Uterus (tissue), 4 donors: ENCODE measurements around the gene BDNF. TPM values are rescaled to one million over a fixed set of nuclear protein-coding genes. Genes with fewer than 3 reads are reported as not detected.
A peak's percentile ranks its signal among the peaks of the same experiment; 100 is the strongest.

Source experiments
- DNase-seq, 2 donors: peaks; one replicate each; pipeline ENCODE4 v3.0.0-alpha.2; 2019 to 2020
- H3K27ac ChIP-seq, 2 donors: fragments of 200-600 bp; sonication (generic); 1 replicate in 1 of 2; 2 replicates in 1 of 2; pipeline ENCODE4 v1.5.1; 2016 to 2018
- H3K27me3 ChIP-seq, 2 donors: fragments of 200-600 bp; sonication (generic); one replicate each; pipeline ENCODE4 v1.5.1; 2018 to 2019; ENCODE audit warnings: control low read depth in 1 of 2
- H3K36me3 ChIP-seq, 2 donors: fragments of 200-600 bp; sonication (generic); one replicate each; pipeline ENCODE4 v1.5.1; 2019; ENCODE audit warnings: control low read depth in 1 of 2
- H3K4me1 ChIP-seq, 2 donors: fragments of 200-600 bp; sonication (generic); one replicate each; pipeline ENCODE4 v1.5.1; 2018 to 2019; ENCODE audit warnings: control low read depth in 1 of 2
- H3K4me3 ChIP-seq, 2 donors: fragments of 200-600 bp; sonication (generic); 1 replicate in 1 of 2; 2 replicates in 1 of 2; pipeline ENCODE4 v1.5.1; 2018 to 2019; ENCODE audit warnings: mild to moderate bottlenecking in 1 of 2
- H3K9me3 ChIP-seq, 2 donors: fragments of 200-600 bp; sonication (generic); one replicate each; pipeline ENCODE4 v1.5.1; 2019; ENCODE audit warnings: control low read depth in 1 of 2
- POLR2A ChIP-seq, 2 donors: fragments of 450-650 bp; IDR thresholded peaks; one replicate each; pipeline ENCODE4 v1.6.1; 2016; ENCODE audit warnings: antibody characterized with exemption in 2 of 2, mild to moderate bottlenecking in 1 of 2, moderate library complexity in 1 of 2
- intact Hi-C: fragments of 100-400 bp; cut with DNase I; formaldehyde crosslinking; loops from one replicate; pipeline ENCODE4 v1.15.1; 2023; ENCODE audit warnings: low total_unique reads
- total RNA-seq, 4 donors: library from RNA; depleted of rRNA in 3 of 4; stranded (reverse); fragments of >200 nt in 3 of 4; gene quantifications; one replicate each; pipeline versions ENCODE4 v1.1.0 to v1.2.4, GENCODE V29; 2014 to 2023
- TF ChIP-seq, protein P1 (sequence below), 4 experiments: fragments of 200-600 bp in 2 of 4; fragments of 450-650 bp in 2 of 4; sonication (generic) in 2 of 4; IDR thresholded peaks; one replicate each; pipeline ENCODE4 v1.5.1; 2016 to 2019; ENCODE audit warnings: antibody characterized with exemption in 4 of 4, mild to moderate bottlenecking in 2 of 4, moderate library complexity in 1 of 4
- donor health status: DM: yes; HTN: yes; CAD: no.

Gene BDNF
- total RNA-seq, 4 donors from 2014 or later: 0.83 TPM; not detected in 3

DNA sequence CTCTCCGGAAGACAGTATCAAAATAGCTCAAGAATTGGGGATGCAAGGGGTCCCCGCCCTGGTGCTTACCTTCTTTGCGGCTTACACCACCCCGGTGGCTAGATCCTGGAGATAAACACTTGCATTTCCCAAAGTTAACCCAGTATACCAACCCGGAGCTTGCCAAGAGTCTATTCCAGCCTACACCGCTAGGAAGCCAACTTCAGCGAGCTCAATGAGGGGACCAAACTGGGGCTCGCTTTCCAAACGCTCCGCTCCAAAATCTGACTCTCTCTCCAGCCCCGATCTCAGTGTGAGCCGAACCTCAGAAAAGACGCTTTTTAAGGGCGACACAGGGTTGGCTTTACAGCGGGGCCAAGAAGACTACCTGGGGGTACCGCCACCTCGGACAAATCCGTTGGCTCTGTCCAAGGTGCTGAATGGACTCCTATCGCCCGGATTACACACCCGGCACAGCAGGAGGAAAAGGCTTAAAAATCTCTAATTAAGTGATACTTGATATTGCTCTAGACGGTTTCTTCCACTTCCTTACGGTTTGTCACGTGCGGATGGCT is 20.1 kb upstream of the BDNF start:
- TF ChIP-seq, protein P1, sequence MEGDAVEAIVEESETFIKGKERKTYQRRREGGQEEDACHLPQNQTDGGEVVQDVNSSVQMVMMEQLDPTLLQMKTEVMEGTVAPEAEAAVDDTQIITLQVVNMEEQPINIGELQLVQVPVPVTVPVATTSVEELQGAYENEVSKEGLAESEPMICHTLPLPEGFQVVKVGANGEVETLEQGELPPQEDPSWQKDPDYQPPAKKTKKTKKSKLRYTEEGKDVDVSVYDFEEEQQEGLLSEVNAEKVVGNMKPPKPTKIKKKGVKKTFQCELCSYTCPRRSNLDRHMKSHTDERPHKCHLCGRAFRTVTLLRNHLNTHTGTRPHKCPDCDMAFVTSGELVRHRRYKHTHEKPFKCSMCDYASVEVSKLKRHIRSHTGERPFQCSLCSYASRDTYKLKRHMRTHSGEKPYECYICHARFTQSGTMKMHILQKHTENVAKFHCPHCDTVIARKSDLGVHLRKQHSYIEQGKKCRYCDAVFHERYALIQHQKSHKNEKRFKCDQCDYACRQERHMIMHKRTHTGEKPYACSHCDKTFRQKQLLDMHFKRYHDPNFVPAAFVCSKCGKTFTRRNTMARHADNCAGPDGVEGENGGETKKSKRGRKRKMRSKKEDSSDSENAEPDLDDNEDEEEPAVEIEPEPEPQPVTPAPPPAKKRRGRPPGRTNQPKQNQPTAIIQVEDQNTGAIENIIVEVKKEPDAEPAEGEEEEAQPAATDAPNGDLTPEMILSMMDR (IDR thresholded peaks at IDR 0.05): no peak
- TF ChIP-seq POLR2A (IDR thresholded peaks at IDR 0.05): no peak
- Histone ChIP-seq H3K4me3 (no peak overlapping the region), H3K4me1 (peaks cover 0 to 8% of the 10 kb centered on the region in 2 donors), H3K9me3 (no peaks in the 10 kb centered on the region), H3K27me3 (peaks cover 0 to 43% of the 10 kb centered on the region in 2 donors), H3K27ac (no peak overlapping the region), H3K36me3 (no peaks in the 10 kb centered on the region)
- no peak for DNase-seq
- intact Hi-C loops: no loop called here

DNA sequence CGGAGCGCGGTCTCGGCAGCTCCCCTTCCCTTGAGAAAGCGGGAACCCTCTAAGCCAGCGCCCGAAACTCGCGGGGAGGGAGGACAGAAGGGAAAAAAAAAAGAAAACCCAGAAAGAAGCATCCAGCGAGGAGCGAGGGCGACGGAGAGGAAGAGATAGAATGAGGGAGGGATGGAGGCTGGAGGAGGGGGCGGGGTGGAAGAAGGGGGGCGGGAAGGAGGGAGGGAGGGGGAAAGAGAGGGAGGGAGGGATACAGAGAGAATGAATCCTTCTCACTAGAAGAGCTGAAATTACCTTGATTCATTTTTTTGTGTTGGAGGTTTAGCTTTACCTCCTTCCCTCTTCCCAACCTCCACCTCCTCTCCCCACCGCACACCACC is 19.3 kb upstream of the BDNF start:
- DNase-seq: no peak
- Histone ChIP-seq H3K27ac (no peak overlapping the region), H3K36me3 (no peaks in the 10 kb centered on the region), H3K4me3 (peak overlapping the region in 1 of 2 donors; percentile 2), H3K4me1 (peaks cover 0 to 8% of the 10 kb centered on the region in 2 donors), H3K9me3 (no peaks in the 10 kb centered on the region), H3K27me3 (peaks cover 0 to 43% of the 10 kb centered on the region in 2 donors)
- intact Hi-C loops: no loop called here
- TF ChIP-seq, protein P1 (IDR thresholded peaks at IDR 0.05): no peak
- no peak for TF ChIP-seq POLR2A (IDR thresholded peaks at IDR 0.05)

- intact Hi-C loops: no loop called here
- Histone ChIP-seq H3K27ac (no peak overlapping the region), H3K36me3 (no peaks in the 10 kb centered on the region), H3K4me3 (peak overlapping the region; percentile 2 to 16), H3K27me3 (peaks cover 0 to 44% of the 10 kb centered on the region in 2 donors), H3K4me1 (peaks cover 0 to 8% of the 10 kb centered on the region in 2 donors), H3K9me3 (no peaks in the 10 kb centered on the region)
- no peak for TF ChIP-seq POLR2A (IDR thresholded peaks at IDR 0.05)
- TF ChIP-seq, protein P1 (IDR thresholded peaks at IDR 0.05): no peak
- DNase-seq: no peak
Observed at GRCh38 chr11:27718863-27719545, 18.7 kb upstream of the BDNF start.

- H3K9me3 ChIP-seq: no peaks in the 10 kb centered on the region
- H3K27me3 ChIP-seq: peaks cover 0 to 48% of the 10 kb centered on the region in 2 donors
- no peaks in the 10 kb centered on the region for H3K36me3 ChIP-seq
- intact Hi-C loops: no loop called here
- H3K27ac ChIP-seq: no peak overlapping the region
- H3K4me1 ChIP-seq: peaks cover 0 to 8% of the 10 kb centered on the region in 2 donors
- H3K4me3 ChIP-seq: peak overlapping the region; percentile 2 to 16
- no peak for TF ChIP-seq POLR2A (IDR thresholded peaks at IDR 0.05)
- TF ChIP-seq, protein P1 (IDR thresholded peaks at IDR 0.05): no peak
- no peak for DNase-seq
Observed at GRCh38 chr11:27718346-27718862, 18.1 kb upstream of the BDNF start.

DNA sequence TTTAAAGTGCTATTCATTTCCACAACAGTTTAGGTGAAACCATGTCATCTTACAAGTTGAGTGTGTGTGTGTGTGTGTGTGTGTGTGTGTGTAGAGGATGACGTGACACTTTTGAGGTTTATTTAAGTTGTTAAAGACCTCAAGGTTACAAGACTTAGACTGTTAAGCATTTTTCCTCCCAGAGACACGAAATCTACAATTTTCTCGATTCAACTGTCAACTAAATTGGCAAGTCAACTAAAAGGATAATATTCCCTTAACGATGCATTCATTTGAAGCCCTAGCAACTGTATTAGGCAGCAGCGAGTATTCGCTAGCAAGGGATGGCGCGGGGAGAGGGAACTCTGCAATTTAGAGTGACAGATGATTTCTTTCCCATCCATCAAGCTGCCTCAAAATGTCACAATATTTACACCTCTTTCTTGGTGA is 17.6 kb upstream of the BDNF start:
- no peak for DNase-seq
- TF ChIP-seq, protein P1 (IDR thresholded peaks at IDR 0.05): no peak
- TF ChIP-seq POLR2A (IDR thresholded peaks at IDR 0.05): no peak
- Histone ChIP-seq H3K4me3 (no peak overlapping the region), H3K9me3 (no peaks in the 10 kb centered on the region), H3K27me3 (peaks cover 0 to 45% of the 10 kb centered on the region in 2 donors), H3K27ac (no peak overlapping the region), H3K36me3 (no peaks in the 10 kb centered on the region), H3K4me1 (peaks cover 0 to 8% of the 10 kb centered on the region in 2 donors)
- intact Hi-C loops: no loop called here
